Natural killer cell (primary cell): ENCODE data around the gene ALPK1. TPM values are rescaled to one million over a fixed set of nuclear protein-coding genes. Genes with fewer than 3 reads are reported as not detected.

Source experiments
- ATAC-seq, 3 donors: fragments of 150-1000 bp in 2 of 3; fragments of 200-7000 bp in 1 of 3; cut with Tn5 transposase; 1 replicate in 1 of 3; 2 replicates in 2 of 3; pipeline ENCODE4 v1.10.0; 2021; ENCODE audit warnings: mild to moderate bottlenecking in 2 of 3, moderate library complexity in 2 of 3
- DNase-seq, 2 donors: peaks; one replicate each; pipeline versions ENCODE4 v3.0.0 to v3.0.0-alpha.2; 2013 to 2021; ENCODE audit warnings: mixed read lengths in 1 of 2
- H3K27ac ChIP-seq: one replicate; pipeline ENCODE4 v1.5.1; 2013; ENCODE audit warnings: mild to moderate bottlenecking, low read length
- H3K27me3 ChIP-seq: one replicate; pipeline ENCODE4 v1.6.1; 2013; ENCODE audit warnings: low read length; ENCODE audit not compliant: control insufficient read depth, insufficient read depth
- H3K36me3 ChIP-seq: one replicate; pipeline ENCODE4 v1.6.1; 2013; ENCODE audit warnings: low read length; ENCODE audit not compliant: control insufficient read depth, insufficient read depth
- H3K4me1 ChIP-seq: one replicate; pipeline ENCODE4 v1.6.1; 2013; ENCODE audit warnings: low read length; ENCODE audit not compliant: control insufficient read depth, insufficient read depth
- H3K4me3 ChIP-seq: one replicate; pipeline ENCODE4 v1.5.1; 2013; ENCODE audit warnings: low read length
- H3K9me3 ChIP-seq: one replicate; pipeline ENCODE4 v1.6.1; 2013; ENCODE audit warnings: low read length; ENCODE audit not compliant: control insufficient read depth, insufficient read depth
- H3K27ac Mint-ChIP-seq, 2 donors: one replicate each; pipeline ENCODE4 v1.8.0; 2022; ENCODE audit warnings: mild to moderate bottlenecking in 2 of 2, mixed read lengths in 2 of 2, moderate library complexity in 1 of 2
- H3K27me3 Mint-ChIP-seq, 2 donors: one replicate each; pipeline ENCODE4 v1.8.0; 2022; ENCODE audit warnings: low read depth in 2 of 2, mixed read lengths in 2 of 2
- H3K36me3 Mint-ChIP-seq: one replicate; pipeline ENCODE4 v1.8.0; 2022; ENCODE audit warnings: mixed read lengths
- H3K4me1 Mint-ChIP-seq, 2 donors: one replicate each; pipeline ENCODE4 v1.8.0; 2022; ENCODE audit warnings: mixed read lengths in 2 of 2
- H3K4me3 Mint-ChIP-seq: one replicate; pipeline ENCODE4 v1.8.0; 2022; ENCODE audit warnings: mild to moderate bottlenecking, moderate library complexity, mixed read lengths
- H3K9me3 Mint-ChIP-seq, 2 donors: one replicate each; pipeline ENCODE4 v1.8.0; 2022; ENCODE audit warnings: mixed read lengths in 2 of 2
- CTCF ChIP-seq: fragments of 200-600 bp; IDR thresholded peaks from one replicate; pipeline ENCODE4 v1.8.0; 2022; ENCODE audit warnings: antibody characterized with exemption
- WGBS: methylation state at CpG from one replicate; pipeline ENCODE4 v1.1.7; 2013; ENCODE audit warnings: missing lambda C conversion rate; ENCODE audit not compliant: insufficient coverage; 5-methylcytosine and 5-hydroxymethylcytosine counted together
- intact Hi-C: fragments of 100-400 bp; cut with micrococcal nuclease; formaldehyde crosslinking; loops from one replicate; pipeline ENCODE4 v1.14.2; 2022
- total RNA-seq, 4 donors: library from RNA; stranded (reverse); fragments of 120-200 nt in 1 of 4; gene quantifications; one replicate each; pipeline versions ENCODE4 v1.2.3 to v1.2.4, GENCODE V29; 2013 to 2022

The ALPK1 gene
- total RNA-seq, 3 donors from 2014 or later (not counting 1 experiment from before 2014, with no cell fraction given) = 1.9 to 6.5 (median 3.9) TPM

GRCh38 chr4:112403101-112403945 lies 106.2 kb downstream of the ALPK1 start:
- Histone ChIP-seq H3K9me3 (no peaks in the 10 kb centered on the region), H3K27me3 (no peaks in the 10 kb centered on the region), H3K27ac (no peak overlapping the region), H3K36me3 (no peaks in the 10 kb centered on the region), H3K4me3 (no peak overlapping the region), H3K4me1 (no peaks in the 10 kb centered on the region)
- intact Hi-C loops = no loop called here
- Mint-ChIP-seq H3K36me3 (no peaks in the 10 kb centered on the region), H3K27me3 (no peaks in the 10 kb centered on the region), H3K9me3 (peaks cover 0 to 2% of the 10 kb centered on the region in 2 donors), H3K4me1 (no peaks in the 10 kb centered on the region), H3K4me3 (no peak overlapping the region), H3K27ac (no peak overlapping the region)
- TF ChIP-seq CTCF = no peak
- DNase-seq (no peak), ATAC-seq (no peak)
- 91% methylated on average over 11 of the region's 11 CpGs for WGBS

- Mint-ChIP-seq H3K4me1 (no peaks in the 10 kb centered on the region), H3K27me3 (no peaks in the 10 kb centered on the region), H3K9me3 (no peaks in the 10 kb centered on the region), H3K27ac (no peak overlapping the region), H3K4me3 (no peak overlapping the region), H3K36me3 (no peaks in the 10 kb centered on the region)
- Histone ChIP-seq H3K4me1 (no peaks in the 10 kb centered on the region), H3K27me3 (no peaks in the 10 kb centered on the region), H3K27ac (no peak overlapping the region), H3K36me3 (no peaks in the 10 kb centered on the region), H3K9me3 (no peaks in the 10 kb centered on the region), H3K4me3 (no peak overlapping the region)
- no peak for TF ChIP-seq CTCF
- intact Hi-C loops = no loop called here
- ATAC-seq = no peak
- no peak for DNase-seq
- WGBS = 92% methylated on average over 1 of the region's 2 CpGs
These were observed 113.2 kb downstream of the ALPK1 start for GRCh38 chr4:112410364-112410763.

DNA sequence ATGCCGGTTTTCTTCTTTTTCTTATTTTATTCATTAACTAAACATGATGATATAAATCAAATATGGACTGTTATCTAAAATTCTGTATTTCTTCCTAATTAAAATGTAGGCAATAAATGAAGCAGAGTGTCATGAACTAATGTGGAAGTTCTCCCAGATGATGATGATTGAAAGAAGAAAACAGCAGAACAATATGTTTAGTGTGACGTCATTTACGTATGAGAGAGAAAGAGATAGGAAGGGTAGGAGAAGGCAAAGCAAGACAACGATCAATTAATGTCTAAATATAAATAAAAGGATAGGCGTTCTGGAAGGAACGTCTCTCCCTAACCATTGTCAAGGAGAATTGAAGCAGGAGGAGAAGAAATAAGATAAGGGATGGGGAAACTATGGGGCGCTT lies 113.6 kb downstream of the ALPK1 start:
- no peak overlapping the region for H3K27ac Mint-ChIP-seq
- no peaks in the 10 kb centered on the region for H3K27me3 Mint-ChIP-seq
- TF ChIP-seq CTCF = no peak
- no peak for DNase-seq
- H3K4me3 Mint-ChIP-seq = no peak overlapping the region
- H3K4me3 ChIP-seq = no peak overlapping the region
- no peak overlapping the region for H3K27ac ChIP-seq
- H3K9me3 ChIP-seq = no peaks in the 10 kb centered on the region
- no peaks in the 10 kb centered on the region for H3K9me3 Mint-ChIP-seq
- 98% methylated on average over 6 of the region's 7 CpGs for WGBS
- no peak for ATAC-seq
- intact Hi-C loops = no loop called here
- H3K36me3 ChIP-seq = no peaks in the 10 kb centered on the region
- H3K4me1 ChIP-seq = no peaks in the 10 kb centered on the region
- H3K27me3 ChIP-seq = no peaks in the 10 kb centered on the region
- no peaks in the 10 kb centered on the region for H3K36me3 Mint-ChIP-seq
- H3K4me1 Mint-ChIP-seq = no peaks in the 10 kb centered on the region
